ENCODE results near the gene SBF2. TPM values are rescaled to one million over a fixed set of nuclear protein-coding genes. Genes with fewer than 3 reads are reported as not detected.
A peak's percentile ranks its signal among the peaks of the same experiment; 100 is the strongest.

The SBF2 gene
- total and polyA plus RNA-seq, 2 of the 13 experiments (the other 11 are each of a cell fraction or from before 2014, with no cell fraction given) = 24.0 to 45.8 TPM

GRCh38 chr11:9950462-9950861 lies 343.6 kb downstream of the SBF2 start (continued):
- TF ChIP-seq PAXIP1 (CRISPR knock-in tag; conservative IDR thresholded peaks at IDR 0.05) = peak; percentile 67
- no peak for TF ChIP-seq BATF2 (CRISPR knock-in tag; IDR thresholded peaks at IDR 0.05)
- TF ChIP-seq MAZ (IDR thresholded peaks at IDR 0.05; ENCODE audit: borderline replicate concordance, low read depth, low read length) = no peak
- no peak for TF ChIP-seq MAZ (CRISPR knock-in tag; IDR thresholded peaks at IDR 0.05; ENCODE audit: low read depth)
- TF ChIP-seq RFX5 (IDR thresholded peaks at IDR 0.05; ENCODE audit: low read depth, low read length) = no peak
- no peak for TF ChIP-seq SMAD1 (CRISPR knock-in tag; IDR thresholded peaks at IDR 0.05; ENCODE audit: borderline replicate concordance, low read depth)
- TF ChIP-seq ERF (CRISPR knock-in tag; IDR thresholded peaks at IDR 0.05) = no peak
- TF ChIP-seq SOX5 (CRISPR knock-in tag; IDR thresholded peaks at IDR 0.05; ENCODE audit: borderline replicate concordance) = peak; percentile 16; the same call in 1 of the 2 replicates
- no peak for TF ChIP-seq ZNF33A (CRISPR knock-in tag; IDR thresholded peaks at IDR 0.05; ENCODE audit: borderline replicate concordance)
- TF ChIP-seq ZNF709 (CRISPR knock-in tag; IDR thresholded peaks at IDR 0.05) = no peak
- no peak for TF ChIP-seq PAF1 (CRISPR knock-in tag; IDR thresholded peaks at IDR 0.05)
- TF ChIP-seq SRSF1 (optimal IDR thresholded peaks at IDR 0.05; ENCODE audit: low read depth, low read length) = no peak
- TF ChIP-seq FOXO4 (CRISPR knock-in tag; conservative IDR thresholded peaks at IDR 0.05) = no peak
- TF ChIP-seq MIXL1 (CRISPR knock-in tag; IDR thresholded peaks at IDR 0.05) = peak; percentile 60
- TF ChIP-seq ZNF557 (CRISPR knock-in tag; IDR thresholded peaks at IDR 0.05) = no peak
- no peak for TF ChIP-seq ZSCAN25 (CRISPR knock-in tag; IDR thresholded peaks at IDR 0.05)
- no peak for TF ChIP-seq ZNF878 (CRISPR knock-in tag; IDR thresholded peaks at IDR 0.05)
- TF ChIP-seq ARNTL (CRISPR knock-in tag; IDR thresholded peaks at IDR 0.05) = no peak
- no peak for TF ChIP-seq SMC3 (IDR thresholded peaks at IDR 0.05; ENCODE audit: low read length)
- TF ChIP-seq ZNF781 (CRISPR knock-in tag; IDR thresholded peaks at IDR 0.05; ENCODE audit: borderline replicate concordance, not compliant biosample characterization) = no peak
- TF ChIP-seq MXD4 (CRISPR knock-in tag; IDR thresholded peaks at IDR 0.05) = no peak
- TF ChIP-seq ZNF572 (CRISPR knock-in tag; IDR thresholded peaks at IDR 0.05) = no peak
- no peak for TF ChIP-seq FOXP1 (IDR thresholded peaks at IDR 0.05)
- peak; percentile 71 for TF ChIP-seq FOXP1 (CRISPR knock-in tag; IDR thresholded peaks at IDR 0.05)
- TF ChIP-seq ZNF234 (CRISPR knock-in tag; conservative IDR thresholded peaks at IDR 0.05) = no peak
- no peak for TF ChIP-seq HOXD1 (CRISPR knock-in tag; IDR thresholded peaks at IDR 0.05)
- TF ChIP-seq SIX4 (CRISPR knock-in tag; IDR thresholded peaks at IDR 0.05) = no peak
- TF ChIP-seq BRF2 (CRISPR knock-in tag; IDR thresholded peaks at IDR 0.05) = no peak
- no peak for TF ChIP-seq ZNF563 (CRISPR knock-in tag; IDR thresholded peaks at IDR 0.05)
